ENCODE data around the gene RASAL1.

RASAL1 gene

DNA sequence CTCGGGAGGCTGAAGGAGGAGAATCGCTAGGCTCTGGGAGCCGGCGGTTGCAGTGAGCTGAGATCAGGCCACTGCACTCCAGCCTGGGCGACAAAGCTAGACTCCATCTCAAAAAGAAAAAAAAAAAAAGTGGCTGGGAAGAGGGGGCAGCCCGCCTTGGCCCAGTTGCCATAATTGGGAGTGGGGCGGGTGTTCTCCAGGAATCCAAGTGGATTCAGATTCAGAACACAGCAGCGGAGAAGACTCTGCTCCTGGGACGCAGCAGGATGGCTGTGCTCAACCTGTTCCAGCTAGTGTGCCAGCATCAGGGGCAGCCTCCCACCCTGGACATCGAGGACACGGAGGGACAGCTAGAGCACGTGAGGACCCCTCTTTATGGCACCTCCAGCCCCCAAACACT is 19.5 kb upstream of the RASAL1 start (continued):
- TF ChIP-seq ZBTB10 (tag by site-specific recombination; IDR thresholded peaks at IDR 0.05), result no peak
- no peak for TF ChIP-seq ZNF404 (tag by site-specific recombination; IDR thresholded peaks at IDR 0.05)
- TF ChIP-seq ZNF341 (tag by site-specific recombination; IDR thresholded peaks at IDR 0.05; ENCODE audit: low read depth), result no peak
- no peak for TF ChIP-seq ZNF10 (tag by site-specific recombination; IDR thresholded peaks at IDR 0.05)
- TF ChIP-seq KLF9 (tag by site-specific recombination; IDR thresholded peaks at IDR 0.05; ENCODE audit: low read depth), result no peak
- no peak for TF ChIP-seq KLF17 (tag by site-specific recombination; IDR thresholded peaks at IDR 0.05)
- no peak for TF ChIP-seq ZNF26 (tag by site-specific recombination; IDR thresholded peaks at IDR 0.05)
- TF ChIP-seq BCL11A (tag by site-specific recombination; IDR thresholded peaks at IDR 0.05; ENCODE audit: low read depth), result no peak
- TF ChIP-seq, protein P1, sequence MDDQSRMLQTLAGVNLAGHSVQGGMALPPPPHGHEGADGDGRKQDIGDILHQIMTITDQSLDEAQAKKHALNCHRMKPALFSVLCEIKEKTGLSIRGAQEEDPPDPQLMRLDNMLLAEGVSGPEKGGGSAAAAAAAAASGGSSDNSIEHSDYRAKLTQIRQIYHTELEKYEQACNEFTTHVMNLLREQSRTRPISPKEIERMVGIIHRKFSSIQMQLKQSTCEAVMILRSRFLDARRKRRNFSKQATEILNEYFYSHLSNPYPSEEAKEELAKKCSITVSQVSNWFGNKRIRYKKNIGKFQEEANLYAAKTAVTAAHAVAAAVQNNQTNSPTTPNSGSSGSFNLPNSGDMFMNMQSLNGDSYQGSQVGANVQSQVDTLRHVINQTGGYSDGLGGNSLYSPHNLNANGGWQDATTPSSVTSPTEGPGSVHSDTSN (CRISPR knock-in tag; IDR thresholded peaks at IDR 0.05), result no peak

DNA sequence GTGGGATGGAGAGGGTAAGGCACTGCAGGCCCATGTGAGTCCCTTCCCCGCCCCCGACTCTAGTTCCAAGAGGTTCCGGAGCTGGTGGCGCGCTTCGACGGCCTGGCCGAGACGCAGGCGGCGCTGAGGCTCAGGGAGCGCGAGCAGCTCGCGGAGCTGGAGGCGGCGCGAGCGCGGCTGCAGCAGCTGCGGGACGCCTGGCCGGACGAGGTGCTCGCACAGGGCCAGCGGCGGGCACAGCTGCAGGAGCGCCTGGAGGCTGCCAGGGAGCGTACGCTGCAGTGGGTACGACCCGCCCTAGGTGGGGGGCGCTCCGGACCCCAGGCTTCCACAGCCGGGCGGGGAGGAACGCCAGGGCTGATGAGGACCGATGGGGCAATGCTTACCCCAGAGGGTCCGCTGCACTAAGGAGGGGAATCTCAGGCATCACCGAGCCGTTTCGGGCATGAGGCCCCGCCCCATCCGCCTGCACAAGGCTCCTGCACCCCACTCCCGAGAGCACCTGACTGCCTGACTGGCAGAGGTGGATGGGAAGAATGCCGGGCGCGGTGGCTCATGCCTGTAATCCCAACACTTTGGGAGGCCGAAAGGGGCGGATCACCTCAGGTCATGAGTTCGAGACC is 18.9 kb upstream of the RASAL1 start:
- Histone ChIP-seq H3K4me3 (ENCODE audit: low read depth, low read length) (no peak overlapping the region), H3K4me1 (ENCODE audit: control insufficient read depth, insufficient read depth, low read length) (0 out of 2 replicates have a peak, but pooled peaks cover 3% of the 10 kb centered on the region), H3K36me3 (ENCODE audit: control insufficient read depth in 2 of 2, insufficient read depth in 1 of 2, low read length in 2 of 2) (peaks cover 0 to 25% of the 10 kb centered on the region in 2 experiments; a peak in 1 of 3 replicates), H3K9me3 (ENCODE audit: control insufficient read depth, insufficient read depth, low read depth, low read length) (no peaks in the 10 kb centered on the region), H3K27ac (ENCODE audit: extremely low read depth, low read depth, low read length) (no peak overlapping the region)
- TF ChIP-seq ZNF175 (tag by site-specific recombination; IDR thresholded peaks at IDR 0.05) (no peak), ZNF701 (tag by site-specific recombination; IDR thresholded peaks at IDR 0.05) (no peak), ZNF335 (tag by site-specific recombination; conservative IDR thresholded peaks at IDR 0.05) (peak; percentile 55), ZNF133 (tag by site-specific recombination; IDR thresholded peaks at IDR 0.05) (no peak), ZNF19 (tag by site-specific recombination; IDR thresholded peaks at IDR 0.05; ENCODE audit: low read depth) (no peak), ZSCAN30 (tag by site-specific recombination; IDR thresholded peaks at IDR 0.05) (no peak), ZNF558 (tag by site-specific recombination; IDR thresholded peaks at IDR 0.05) (no peak), ZNF2 (tag by site-specific recombination; IDR thresholded peaks at IDR 0.05) (no peak), ZBTB26 (tag by site-specific recombination; optimal IDR thresholded peaks at IDR 0.05) (peak; percentile 11), ZNF350 (tag by site-specific recombination; IDR thresholded peaks at IDR 0.05) (no peak)
- TF ChIP-seq, protein P2, sequence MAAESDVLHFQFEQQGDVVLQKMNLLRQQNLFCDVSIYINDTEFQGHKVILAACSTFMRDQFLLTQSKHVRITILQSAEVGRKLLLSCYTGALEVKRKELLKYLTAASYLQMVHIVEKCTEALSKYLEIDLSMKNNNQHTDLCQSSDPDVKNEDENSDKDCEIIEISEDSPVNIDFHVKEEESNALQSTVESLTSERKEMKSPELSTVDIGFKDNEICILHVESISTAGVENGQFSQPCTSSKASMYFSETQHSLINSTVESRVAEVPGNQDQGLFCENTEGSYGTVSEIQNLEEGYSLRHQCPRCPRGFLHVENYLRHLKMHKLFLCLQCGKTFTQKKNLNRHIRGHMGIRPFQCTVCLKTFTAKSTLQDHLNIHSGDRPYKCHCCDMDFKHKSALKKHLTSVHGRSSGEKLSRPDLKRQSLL (tag by site-specific recombination; IDR thresholded peaks at IDR 0.05), result peak; percentile 84
- POLR2A ChIA-PET, result interaction anchor here (0.6 to 1.5 kb wide), 3 partner anchors 9 to 1022 kb away, joined by 3 to 5 read pairs (median 3); partner anchors contain the start of gene TPCN1
- CTCF ChIA-PET, result interaction anchor here (0.6 to 2.9 kb wide), 6 partner anchors 15 to 162 kb away, joined by 3 to 31 read pairs (median 10); no protein-coding TSS in a partner anchor
